ENCODE data around the gene DGKG. TPM values are rescaled to one million over a fixed set of nuclear protein-coding genes. Genes with fewer than 3 reads are reported as not detected.

DGKG gene
- total RNA-seq, 1 experiment from 2014 or later = 45.2 TPM

DNA sequence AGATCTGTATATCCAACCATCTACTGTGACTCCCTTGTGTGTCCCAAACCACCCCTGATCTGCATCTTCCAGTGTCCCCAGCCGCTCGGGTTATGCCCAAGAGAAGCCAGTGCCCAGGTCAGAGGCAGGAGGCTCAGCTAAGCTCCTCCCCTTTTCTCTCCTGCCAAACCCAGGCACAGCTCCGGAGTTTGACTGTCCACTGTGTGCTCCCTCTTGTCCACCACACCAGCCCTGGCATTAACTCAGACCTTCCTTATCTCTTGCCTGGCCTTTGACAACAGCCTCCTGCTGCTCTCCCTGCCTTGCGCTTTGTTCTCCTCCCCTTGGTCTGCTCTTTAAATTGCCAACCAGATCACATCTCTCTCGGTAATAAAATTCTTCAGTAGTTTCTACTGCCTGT is 39.3 kb downstream of the DGKG start:
- Histone ChIP-seq H3K27me3 (replicated peaks; ENCODE audit: insufficient read depth, low read depth, low read length, poor library complexity) (peaks cover 15% of the 10 kb centered on the region), H3K4me3 (ENCODE audit: low read depth, low read length, poor library complexity, severe bottlenecking) (no peak overlapping the region), H3K9me3 (ENCODE audit: low read depth, low read length, poor library complexity, severe bottlenecking) (no peaks in the 10 kb centered on the region), H3K36me3 (ENCODE audit: insufficient read depth, low read length, poor library complexity, severe bottlenecking) (no peaks in the 10 kb centered on the region), H3K27ac (ENCODE audit: low read depth, low read length, poor library complexity, severe bottlenecking) (no peak overlapping the region), H3K4me1 (ENCODE audit: insufficient read depth, low read length, poor library complexity, severe bottlenecking) (no peaks in the 10 kb centered on the region)
- no peak for TF ChIP-seq EZH2 (IDR thresholded peaks at IDR 0.05; ENCODE audit: borderline replicate concordance, low read depth, low read length, poor library complexity, severe bottlenecking)
- TF ChIP-seq, protein P1, sequence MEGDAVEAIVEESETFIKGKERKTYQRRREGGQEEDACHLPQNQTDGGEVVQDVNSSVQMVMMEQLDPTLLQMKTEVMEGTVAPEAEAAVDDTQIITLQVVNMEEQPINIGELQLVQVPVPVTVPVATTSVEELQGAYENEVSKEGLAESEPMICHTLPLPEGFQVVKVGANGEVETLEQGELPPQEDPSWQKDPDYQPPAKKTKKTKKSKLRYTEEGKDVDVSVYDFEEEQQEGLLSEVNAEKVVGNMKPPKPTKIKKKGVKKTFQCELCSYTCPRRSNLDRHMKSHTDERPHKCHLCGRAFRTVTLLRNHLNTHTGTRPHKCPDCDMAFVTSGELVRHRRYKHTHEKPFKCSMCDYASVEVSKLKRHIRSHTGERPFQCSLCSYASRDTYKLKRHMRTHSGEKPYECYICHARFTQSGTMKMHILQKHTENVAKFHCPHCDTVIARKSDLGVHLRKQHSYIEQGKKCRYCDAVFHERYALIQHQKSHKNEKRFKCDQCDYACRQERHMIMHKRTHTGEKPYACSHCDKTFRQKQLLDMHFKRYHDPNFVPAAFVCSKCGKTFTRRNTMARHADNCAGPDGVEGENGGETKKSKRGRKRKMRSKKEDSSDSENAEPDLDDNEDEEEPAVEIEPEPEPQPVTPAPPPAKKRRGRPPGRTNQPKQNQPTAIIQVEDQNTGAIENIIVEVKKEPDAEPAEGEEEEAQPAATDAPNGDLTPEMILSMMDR (conservative IDR thresholded peaks at IDR 0.05; ENCODE audit: low read depth, low read length) = no peak
- CTCF ChIA-PET = no interaction called here
- no peak for DNase-seq (ENCODE audit: low spot score)
- no TSS peak for BruUV-seq (replicated peaks)
- POLR2A ChIA-PET (ENCODE audit: low non-redundant PET) = no interaction called here
- intact Hi-C loops (cut with micrococcal nuclease; ENCODE audit: unreplicated experiment) = no loop called here

DNA sequence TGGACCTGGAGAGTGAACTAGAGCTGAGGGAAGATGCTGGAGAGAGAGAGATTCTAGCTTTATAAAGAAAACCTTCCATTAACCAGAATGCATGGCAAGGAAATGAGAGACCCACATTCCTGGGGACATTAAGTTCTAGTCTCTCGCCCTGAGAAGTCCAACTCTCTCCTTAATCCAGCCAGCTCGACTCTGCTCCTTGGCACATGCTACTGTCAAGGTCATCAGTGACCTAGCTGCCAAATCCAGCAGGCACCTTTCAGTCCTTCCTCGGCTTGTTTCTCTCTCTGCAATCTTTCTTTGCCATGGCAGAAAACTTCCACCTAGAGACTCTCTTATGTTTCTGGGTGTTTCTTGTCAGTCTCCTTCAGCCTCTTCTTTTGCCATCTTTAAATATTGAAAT is 40.3 kb downstream of the DGKG start:
- Histone ChIP-seq H3K9me3 (ENCODE audit: low read depth, low read length, poor library complexity, severe bottlenecking) (no peaks in the 10 kb centered on the region), H3K4me1 (ENCODE audit: insufficient read depth, low read length, poor library complexity, severe bottlenecking) (no peaks in the 10 kb centered on the region), H3K36me3 (ENCODE audit: insufficient read depth, low read length, poor library complexity, severe bottlenecking) (no peaks in the 10 kb centered on the region), H3K27me3 (replicated peaks; ENCODE audit: insufficient read depth, low read depth, low read length, poor library complexity) (peaks cover 9% of the 10 kb centered on the region), H3K27ac (ENCODE audit: low read depth, low read length, poor library complexity, severe bottlenecking) (no peak overlapping the region), H3K4me3 (ENCODE audit: low read depth, low read length, poor library complexity, severe bottlenecking) (no peak overlapping the region)
- BruUV-seq (replicated peaks) = no TSS peak
- DNase-seq (ENCODE audit: low spot score) = no peak
- TF ChIP-seq, protein P1 (conservative IDR thresholded peaks at IDR 0.05; ENCODE audit: low read depth, low read length) = no peak
- no peak for TF ChIP-seq EZH2 (IDR thresholded peaks at IDR 0.05; ENCODE audit: borderline replicate concordance, low read depth, low read length, poor library complexity, severe bottlenecking)
- ChIA-PET CTCF (no interaction called here), POLR2A (ENCODE audit: low non-redundant PET) (no interaction called here)
- intact Hi-C loops (cut with micrococcal nuclease; ENCODE audit: unreplicated experiment) = no loop called here

DNA sequence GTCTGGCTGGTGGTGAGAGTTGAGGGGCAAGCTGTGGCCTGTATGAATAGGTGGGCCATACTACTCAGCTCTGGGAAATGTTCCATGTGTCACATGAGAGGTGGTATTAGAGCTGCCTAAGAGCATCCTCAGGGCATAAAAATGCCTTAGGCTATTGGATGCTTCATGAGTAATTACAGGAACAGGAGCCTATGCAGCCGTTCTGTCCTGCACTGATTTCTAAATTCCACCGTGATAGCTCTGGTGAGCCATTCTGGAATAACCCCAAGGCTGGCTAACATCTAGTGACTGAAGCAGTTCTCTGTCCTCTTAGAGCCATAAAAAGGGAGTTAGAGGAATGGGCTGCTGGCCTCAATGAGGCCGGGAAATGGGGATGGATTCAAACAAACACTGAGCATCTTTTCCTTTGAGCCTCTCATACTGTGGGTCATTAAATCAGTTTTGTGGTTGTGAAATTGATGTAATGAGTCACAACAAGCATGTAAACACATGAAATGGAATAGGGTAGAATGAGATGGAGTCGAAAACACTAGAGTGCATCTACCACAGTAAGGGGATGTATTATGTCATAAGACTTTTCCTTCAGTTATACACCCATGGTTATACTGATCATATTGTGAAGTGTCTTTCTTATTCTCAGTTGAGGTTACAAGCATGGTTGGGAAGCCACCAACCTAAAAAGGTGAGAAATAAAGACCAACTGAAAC is 41.0 kb downstream of the DGKG start:
- Histone ChIP-seq H3K36me3 (ENCODE audit: insufficient read depth, low read length, poor library complexity, severe bottlenecking) (no peaks in the 10 kb centered on the region), H3K4me1 (ENCODE audit: insufficient read depth, low read length, poor library complexity, severe bottlenecking) (no peaks in the 10 kb centered on the region), H3K9me3 (ENCODE audit: low read depth, low read length, poor library complexity, severe bottlenecking) (no peaks in the 10 kb centered on the region), H3K27me3 (replicated peaks; ENCODE audit: insufficient read depth, low read depth, low read length, poor library complexity) (peaks cover 9% of the 10 kb centered on the region), H3K4me3 (ENCODE audit: low read depth, low read length, poor library complexity, severe bottlenecking) (no peak overlapping the region), H3K27ac (ENCODE audit: low read depth, low read length, poor library complexity, severe bottlenecking) (no peak overlapping the region)
- intact Hi-C loops (cut with micrococcal nuclease; ENCODE audit: unreplicated experiment) = no loop called here
- TF ChIP-seq, protein P1 (conservative IDR thresholded peaks at IDR 0.05; ENCODE audit: low read depth, low read length) = no peak
- TF ChIP-seq EZH2 (IDR thresholded peaks at IDR 0.05; ENCODE audit: borderline replicate concordance, low read depth, low read length, poor library complexity, severe bottlenecking) = no peak
- no peak for DNase-seq (ENCODE audit: low spot score)
- ChIA-PET POLR2A (ENCODE audit: low non-redundant PET) (no interaction called here), CTCF (no interaction called here)
- BruUV-seq (replicated peaks) = no TSS peak

Data from A673 (cell line).